ENCODE results near the gene ITPR3.

ITPR3 gene

GRCh38 chr6:33620856-33621710, at the start of gene ITPR3:
Gene ITPR3, plus strand, starts transcription at chr6:33621322. Its CDS starts 281 bp downstream, at chr6:33621603.
- peak; percentile 37 to 55 (median 55) for DNase-seq (ENCODE audit: low read depth in 3 of 3, low spot score in 1 of 3)

- DNase-seq (ENCODE audit: low read depth in 3 of 3, low spot score in 1 of 3) = no peak
These were observed 49.3 kb upstream of the ITPR3 start for GRCh38 chr6:33571637-33572316.

GRCh38 chr6:33575211-33575610, 45.9 kb upstream of the ITPR3 start:
- no peak for DNase-seq (ENCODE audit: low read depth in 3 of 3, low spot score in 1 of 3)

GRCh38 chr6:33576668-33577067, 44.5 kb upstream of the ITPR3 start:
- DNase-seq (ENCODE audit: low read depth in 3 of 3, low spot score in 1 of 3) = no peak

GRCh38 chr6:33577106-33577535, 44.0 kb upstream of the ITPR3 start:
- no peak for DNase-seq (ENCODE audit: low read depth in 3 of 3, low spot score in 1 of 3)

- DNase-seq (ENCODE audit: low read depth in 3 of 3, low spot score in 1 of 3) = no peak
These were observed 43.4 kb upstream of the ITPR3 start for GRCh38 chr6:33577718-33578117.

GRCh38 chr6:33578164-33578563, 43.0 kb upstream of the ITPR3 start:
- no peak for DNase-seq (ENCODE audit: low read depth in 3 of 3, low spot score in 1 of 3)

- no peak for DNase-seq (ENCODE audit: low read depth in 3 of 3, low spot score in 1 of 3)
These were observed 42.5 kb upstream of the ITPR3 start for GRCh38 chr6:33578588-33579011.

GRCh38 chr6:33579828-33580714, 41.1 kb upstream of the ITPR3 start, which contains the start of gene BAK1:
Gene BAK1, minus strand, starts transcription at chr6:33580276. Its CDS starts 2,672 bp downstream, at chr6:33577604.
- peak; percentile 57 to 62 (median 58) for DNase-seq (ENCODE audit: low read depth in 3 of 3, low spot score in 1 of 3)

GRCh38 chr6:33581186-33581585, 39.9 kb upstream of the ITPR3 start:
- no peak for DNase-seq (ENCODE audit: low read depth in 3 of 3, low spot score in 1 of 3)

- DNase-seq (ENCODE audit: low read depth in 3 of 3, low spot score in 1 of 3) = no peak
These were observed 37.4 kb upstream of the ITPR3 start for GRCh38 chr6:33583591-33584155.

- no peak for DNase-seq (ENCODE audit: low read depth in 3 of 3, low spot score in 1 of 3)
These were observed 36.3 kb upstream of the ITPR3 start for GRCh38 chr6:33584700-33585402.

- peak; percentile 54 to 82 (median 81) for DNase-seq (ENCODE audit: low read depth in 3 of 3, low spot score in 1 of 3)
These were observed 35.6 kb upstream of the ITPR3 start for GRCh38 chr6:33585403-33586107.

GRCh38 chr6:33586108-33586640, 34.9 kb upstream of the ITPR3 start:
- DNase-seq (ENCODE audit: low read depth in 3 of 3, low spot score in 1 of 3) = no peak

- DNase-seq (ENCODE audit: low read depth in 3 of 3, low spot score in 1 of 3) = no peak
These were observed 33.6 kb upstream of the ITPR3 start for GRCh38 chr6:33587529-33587928.

GRCh38 chr6:33588894-33589293, 32.2 kb upstream of the ITPR3 start:
- no peak for DNase-seq (ENCODE audit: low read depth in 3 of 3, low spot score in 1 of 3)

GRCh38 chr6:33589392-33589730, 31.8 kb upstream of the ITPR3 start:
- no peak for DNase-seq (ENCODE audit: low read depth in 3 of 3, low spot score in 1 of 3)

GRCh38 chr6:33589731-33590530, 31.2 kb upstream of the ITPR3 start:
- DNase-seq (ENCODE audit: low read depth in 3 of 3, low spot score in 1 of 3) = no peak
